IPS-18c (cell line): ENCODE results near the gene SPNS2.
"Not testable (repeated sequence)": the region's sequence is repeated elsewhere in the genome, so short reads cannot be mapped to it uniquely, and the experiment has no call there.

Experiments used
- H3K4me3 ChIP-seq: 2 replicates; pipeline ENCODE4 v1.7.0; 2013; ENCODE audit warnings: low read depth, mild to moderate bottlenecking, low read length, moderate library complexity; ENCODE audit not compliant: insufficient read depth
- H3K9me3 ChIP-seq: one replicate; pipeline ENCODE4 v1.6.1; 2013; ENCODE audit warnings: mild to moderate bottlenecking, low read length, moderate library complexity; ENCODE audit not compliant: control insufficient read depth, insufficient read depth

SPNS2 gene

GRCh38 chr17:4562015-4562969 is 63.6 kb downstream of the SPNS2 start:
- H3K4me3 ChIP-seq, result no peak overlapping the region

GRCh38 chr17:4565209-4566141 is 66.8 kb downstream of the SPNS2 start:
- no peaks in the 10 kb centered on the region for H3K9me3 ChIP-seq
- H3K4me3 ChIP-seq, result no peak overlapping the region

More at GRCh38 chr17:4562015-4562969, 63.6 kb downstream of the SPNS2 start:
- H3K9me3 ChIP-seq, result no peaks in the 10 kb centered on the region

GRCh38 chr17:4566785-4567184 is 68.1 kb downstream of the SPNS2 start:
- H3K4me3 ChIP-seq, result no peak overlapping the region
- H3K9me3 ChIP-seq, result no peaks in the 10 kb centered on the region

GRCh38 chr17:4569591-4569990 is 70.9 kb downstream of the SPNS2 start:
- Histone ChIP-seq H3K9me3 (no peaks in the 10 kb centered on the region), H3K4me3 (no peak overlapping the region)

GRCh38 chr17:4572131-4572530 is 73.5 kb downstream of the SPNS2 start:
- Histone ChIP-seq H3K9me3 (no peaks in the 10 kb centered on the region), H3K4me3 (no peak overlapping the region)

GRCh38 chr17:4573115-4573514 is 74.4 kb downstream of the SPNS2 start:
- Histone ChIP-seq H3K9me3 (no peaks in the 10 kb centered on the region), H3K4me3 (no peak overlapping the region)

GRCh38 chr17:4573669-4574068 is 75.0 kb downstream of the SPNS2 start:
- Histone ChIP-seq H3K9me3 (no peaks in the 10 kb centered on the region), H3K4me3 (no peak overlapping the region)

- Histone ChIP-seq H3K9me3 (no peaks in the 10 kb centered on the region), H3K4me3 (no peak overlapping the region)
These were observed 75.9 kb downstream of the SPNS2 start for GRCh38 chr17:4574448-4575045.

- Histone ChIP-seq H3K9me3 (no peaks in the 10 kb centered on the region), H3K4me3 (no peak overlapping the region)
These were observed 77.5 kb downstream of the SPNS2 start for GRCh38 chr17:4576161-4576558.

GRCh38 chr17:4576729-4577322 is 78.1 kb downstream of the SPNS2 start:
- Histone ChIP-seq H3K4me3 (peak overlapping the region; percentile 20; the same call in 1 of the 2 replicates), H3K9me3 (no peaks in the 10 kb centered on the region)

GRCh38 chr17:4577386-4577993 is 78.8 kb downstream of the SPNS2 start:
- Histone ChIP-seq H3K4me3 (no peak overlapping the region; the same call in 1 of the 2 replicates), H3K9me3 (no peaks in the 10 kb centered on the region)

- H3K9me3 ChIP-seq, H3K4me3 ChIP-seq: not testable (repeated sequence)
These were observed 79.7 kb downstream of the SPNS2 start for GRCh38 chr17:4578349-4578748.

- Histone ChIP-seq H3K4me3 (no peak overlapping the region), H3K9me3 (no peaks in the 10 kb centered on the region)
These were observed 81.0 kb downstream of the SPNS2 start for GRCh38 chr17:4579678-4580077.

GRCh38 chr17:4580291-4580690 is 81.6 kb downstream of the SPNS2 start:
- no peak overlapping the region for H3K4me3 ChIP-seq
- no peaks in the 10 kb centered on the region for H3K9me3 ChIP-seq

- no peak overlapping the region for H3K4me3 ChIP-seq
- H3K9me3 ChIP-seq, result no peaks in the 10 kb centered on the region
These were observed 83.4 kb downstream of the SPNS2 start for GRCh38 chr17:4582101-4582501.

GRCh38 chr17:4582691-4583090 is 84.0 kb downstream of the SPNS2 start:
- no peak overlapping the region for H3K4me3 ChIP-seq
- no peaks in the 10 kb centered on the region for H3K9me3 ChIP-seq

- H3K4me3 ChIP-seq, result 0 out of 2 replicates have a peak overlapping the region, but pooled peaks have one; percentile 66
- no peaks in the 10 kb centered on the region for H3K9me3 ChIP-seq
These were observed 84.5 kb downstream of the SPNS2 start for GRCh38 chr17:4583206-4583605.
